HepG2 (cell line): ENCODE measurements around the gene OSER1.

ENCODE experiments used
- KLF12 ChIP-seq: sonication (generic); formaldehyde crosslinking; IDR thresholded peaks from 2 replicates; pipeline ENCODE4 v1.4.0; 2020; ENCODE audit warnings: missing genetic modification reagents, borderline replicate concordance
- MEIS1 ChIP-seq: sonication (generic); formaldehyde crosslinking; IDR thresholded peaks from 2 replicates; pipeline ENCODE4 v1.9.0; 2021; ENCODE audit warnings: mild to moderate bottlenecking, missing genetic modification reagents, moderate library complexity, borderline replicate concordance
- PLRG1 ChIP-seq: fragments of 450-650 bp; conservative IDR thresholded peaks from 2 replicates; pipeline ENCODE4 v1.6.1; 2016
- POLR2A ChIP-seq, 2 experiments: IDR thresholded peaks; 2 replicates each; pipeline ENCODE4 v1.6.1; 2011; ENCODE audit warnings: low read depth in 2 of 2, low read length in 2 of 2, mild to moderate bottlenecking in 1 of 2, moderate library complexity in 1 of 2; ENCODE audit not compliant: insufficient read depth in 1 of 2
- POLR2AphosphoS5 ChIP-seq: IDR thresholded peaks from 2 replicates; pipeline ENCODE4 v1.6.1; 2012; ENCODE audit warnings: low read depth, low read length
- TIGD3 ChIP-seq: sonication (generic); formaldehyde crosslinking; IDR thresholded peaks from 2 replicates; pipeline ENCODE4 v1.5.1; 2020; ENCODE audit warnings: mild to moderate bottlenecking, missing genetic modification reagents, borderline replicate concordance
- TRIM22 ChIP-seq: fragments of 450-650 bp; IDR thresholded peaks from 2 replicates; pipeline ENCODE4 v1.6.1; 2017
- ZFP1 ChIP-seq: IDR thresholded peaks from 2 replicates; pipeline ENCODE4 v1.6.1; 2016
- ZNF235 ChIP-seq: sonication (generic); formaldehyde crosslinking; IDR thresholded peaks from 2 replicates; pipeline ENCODE4 v1.8.1; 2023; ENCODE audit warnings: mild to moderate bottlenecking, missing genetic modification reagents, borderline replicate concordance
- ZNF263 ChIP-seq: sonication (generic); formaldehyde crosslinking; IDR thresholded peaks from 2 replicates; pipeline ENCODE4 v1.4.0; 2020; ENCODE audit warnings: missing genetic modification reagents
- ZNF274 ChIP-seq: sonication (generic); formaldehyde crosslinking; IDR thresholded peaks from 2 replicates; pipeline ENCODE4 v1.5.1; 2020; ENCODE audit warnings: mild to moderate bottlenecking, missing genetic modification reagents
- ZNF354B ChIP-seq: sonication (generic); formaldehyde crosslinking; IDR thresholded peaks from 2 replicates; pipeline ENCODE4 v1.8.0; 2022; ENCODE audit warnings: mild to moderate bottlenecking, missing genetic modification reagents
- TF ChIP-seq, protein P1 (sequence below), 2 experiments: IDR thresholded peaks; 2 replicates each; pipeline ENCODE4 v1.6.1; 2011 to 2012; ENCODE audit warnings: low read length in 2 of 2, borderline replicate concordance in 1 of 2, low read depth in 1 of 2, mild to moderate bottlenecking in 1 of 2, moderate library complexity in 1 of 2
- TF ChIP-seq, protein P2 (sequence below), 2 experiments: sonication (generic) in 1 of 2; formaldehyde crosslinking in 1 of 2; IDR thresholded peaks; 2 replicates each; pipeline versions ENCODE4 v1.4.0 to v1.6.1; 2018 to 2020; ENCODE audit warnings: missing genetic modification reagents in 2 of 2, borderline replicate concordance in 1 of 2, low read depth in 1 of 2, mild to moderate bottlenecking in 1 of 2, missing biosample characterization in 1 of 2

GRCh38 chr20:44167736-44168135 is 42.8 kb downstream of the OSER1 start:
- TF ChIP-seq ZNF263 (CRISPR knock-in tag), result no peak
- TF ChIP-seq, protein P1, sequence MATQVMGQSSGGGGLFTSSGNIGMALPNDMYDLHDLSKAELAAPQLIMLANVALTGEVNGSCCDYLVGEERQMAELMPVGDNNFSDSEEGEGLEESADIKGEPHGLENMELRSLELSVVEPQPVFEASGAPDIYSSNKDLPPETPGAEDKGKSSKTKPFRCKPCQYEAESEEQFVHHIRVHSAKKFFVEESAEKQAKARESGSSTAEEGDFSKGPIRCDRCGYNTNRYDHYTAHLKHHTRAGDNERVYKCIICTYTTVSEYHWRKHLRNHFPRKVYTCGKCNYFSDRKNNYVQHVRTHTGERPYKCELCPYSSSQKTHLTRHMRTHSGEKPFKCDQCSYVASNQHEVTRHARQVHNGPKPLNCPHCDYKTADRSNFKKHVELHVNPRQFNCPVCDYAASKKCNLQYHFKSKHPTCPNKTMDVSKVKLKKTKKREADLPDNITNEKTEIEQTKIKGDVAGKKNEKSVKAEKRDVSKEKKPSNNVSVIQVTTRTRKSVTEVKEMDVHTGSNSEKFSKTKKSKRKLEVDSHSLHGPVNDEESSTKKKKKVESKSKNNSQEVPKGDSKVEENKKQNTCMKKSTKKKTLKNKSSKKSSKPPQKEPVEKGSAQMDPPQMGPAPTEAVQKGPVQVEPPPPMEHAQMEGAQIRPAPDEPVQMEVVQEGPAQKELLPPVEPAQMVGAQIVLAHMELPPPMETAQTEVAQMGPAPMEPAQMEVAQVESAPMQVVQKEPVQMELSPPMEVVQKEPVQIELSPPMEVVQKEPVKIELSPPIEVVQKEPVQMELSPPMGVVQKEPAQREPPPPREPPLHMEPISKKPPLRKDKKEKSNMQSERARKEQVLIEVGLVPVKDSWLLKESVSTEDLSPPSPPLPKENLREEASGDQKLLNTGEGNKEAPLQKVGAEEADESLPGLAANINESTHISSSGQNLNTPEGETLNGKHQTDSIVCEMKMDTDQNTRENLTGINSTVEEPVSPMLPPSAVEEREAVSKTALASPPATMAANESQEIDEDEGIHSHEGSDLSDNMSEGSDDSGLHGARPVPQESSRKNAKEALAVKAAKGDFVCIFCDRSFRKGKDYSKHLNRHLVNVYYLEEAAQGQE (IDR thresholded peaks at IDR 0.05; ENCODE audit: borderline replicate concordance in 1 of 2, low read depth in 1 of 2, low read length in 2 of 2), result no peak
- TF ChIP-seq POLR2AphosphoS5, result no peak
- TF ChIP-seq ZNF274 (CRISPR knock-in tag), result no peak
- no peak for TF ChIP-seq ZNF235 (CRISPR knock-in tag)
- no peak for TF ChIP-seq KLF12 (CRISPR knock-in tag)
- no peak for TF ChIP-seq ZFP1 (CRISPR knock-in tag)
- no peak for TF ChIP-seq POLR2A (IDR thresholded peaks at IDR 0.05; ENCODE audit: insufficient read depth in 1 of 2, low read depth in 2 of 2, low read length in 2 of 2)
- no peak for TF ChIP-seq ZNF354B (CRISPR knock-in tag)
- TF ChIP-seq TIGD3, result no peak
- TF ChIP-seq TRIM22, result no peak
- TF ChIP-seq, protein P2, sequence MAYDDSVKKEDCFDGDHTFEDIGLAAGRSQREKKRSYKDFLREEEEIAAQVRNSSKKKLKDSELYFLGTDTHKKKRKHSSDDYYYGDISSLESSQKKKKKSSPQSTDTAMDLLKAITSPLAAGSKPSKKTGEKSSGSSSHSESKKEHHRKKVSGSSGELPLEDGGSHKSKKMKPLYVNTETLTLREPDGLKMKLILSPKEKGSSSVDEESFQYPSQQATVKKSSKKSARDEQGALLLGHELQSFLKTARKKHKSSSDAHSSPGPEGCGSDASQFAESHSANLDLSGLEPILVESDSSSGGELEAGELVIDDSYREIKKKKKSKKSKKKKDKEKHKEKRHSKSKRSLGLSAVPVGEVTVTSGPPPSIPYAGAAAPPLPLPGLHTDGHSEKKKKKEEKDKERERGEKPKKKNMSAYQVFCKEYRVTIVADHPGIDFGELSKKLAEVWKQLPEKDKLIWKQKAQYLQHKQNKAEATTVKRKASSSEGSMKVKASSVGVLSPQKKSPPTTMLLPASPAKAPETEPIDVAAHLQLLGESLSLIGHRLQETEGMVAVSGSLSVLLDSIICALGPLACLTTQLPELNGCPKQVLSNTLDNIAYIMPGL (CRISPR knock-in tag; IDR thresholded peaks at IDR 0.05; ENCODE audit: borderline replicate concordance in 1 of 2, low read depth in 1 of 2), result no peak
- no peak for TF ChIP-seq MEIS1 (CRISPR knock-in tag)
- TF ChIP-seq PLRG1, result no peak
